HG02759 (cell line): ENCODE data around the gene TBC1D24.
A peak's percentile ranks its signal among the peaks of the same experiment; 100 is the strongest.

ENCODE experiments used
- ATAC-seq: cut with Tn5 transposase; IDR thresholded peaks from one replicate; pipeline ENCODE4 v1.9.1; 2021; ENCODE audit warnings: mild to moderate bottlenecking, moderate library complexity; ENCODE audit not compliant: unreplicated experiment

The TBC1D24 gene

GRCh38 chr16:2449118-2449517 lies 25.8 kb upstream of the TBC1D24 start:
- ATAC-seq, result no peak

- no peak for ATAC-seq
Observed at GRCh38 chr16:2450535-2450934, 24.4 kb upstream of the TBC1D24 start.

GRCh38 chr16:2450975-2451381 lies 23.9 kb upstream of the TBC1D24 start:
- no peak for ATAC-seq

DNA sequence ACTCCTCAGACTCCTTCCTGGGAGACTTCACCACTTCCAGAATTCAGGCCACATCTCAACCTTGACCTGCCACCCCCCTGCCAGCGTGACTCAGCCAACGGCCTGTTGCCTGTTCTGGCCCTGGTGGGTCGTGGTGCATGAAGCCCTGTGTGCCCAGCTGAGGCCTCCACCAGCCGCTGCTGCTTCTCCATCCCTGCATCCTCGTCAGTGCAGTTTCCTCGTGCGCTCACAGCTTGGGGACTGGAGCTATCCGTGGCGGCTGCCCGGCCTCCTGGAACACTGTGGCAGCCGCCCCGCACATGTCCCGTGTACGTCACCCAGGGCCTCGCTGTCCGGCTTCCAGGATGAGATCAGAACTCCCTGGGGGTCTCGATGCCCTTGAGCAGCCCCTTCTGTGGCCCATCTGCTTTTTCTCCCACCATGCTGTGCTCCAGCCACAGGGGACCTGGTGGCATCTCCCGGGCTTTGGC lies 23.0 kb upstream of the TBC1D24 start:
- ATAC-seq, result no peak

GRCh38 chr16:2452650-2453049 lies 22.3 kb upstream of the TBC1D24 start:
- ATAC-seq, result no peak

GRCh38 chr16:2455081-2455845 lies 19.7 kb upstream of the TBC1D24 start:
- no peak for ATAC-seq

- ATAC-seq, result no peak
Observed at GRCh38 chr16:2456551-2457153, 18.3 kb upstream of the TBC1D24 start.

DNA sequence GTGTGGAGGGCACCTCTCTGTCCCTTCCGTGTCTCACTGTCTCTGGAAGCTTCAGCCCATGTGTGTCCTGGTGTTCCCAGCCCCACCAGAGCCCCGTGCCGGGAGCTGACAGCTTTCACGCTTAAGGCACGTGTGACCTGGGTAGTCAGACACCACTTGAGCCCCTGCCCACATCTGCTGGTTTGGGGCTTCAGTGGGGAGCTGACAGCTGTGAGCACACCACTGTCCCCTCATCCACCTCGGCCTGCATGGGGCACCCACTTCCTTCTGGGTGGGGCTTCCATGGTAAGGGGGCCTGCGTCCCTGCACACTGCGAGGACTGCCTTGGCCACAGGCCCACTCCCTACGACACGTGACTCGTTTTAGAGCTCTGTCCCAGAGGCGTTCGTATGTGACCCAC lies 17.7 kb upstream of the TBC1D24 start:
- ATAC-seq, result no peak

- no peak for ATAC-seq
Observed at GRCh38 chr16:2457946-2458345, 17.0 kb upstream of the TBC1D24 start.

- peak; percentile 3 for ATAC-seq
Observed at GRCh38 chr16:2458887-2459646, 15.9 kb upstream of the TBC1D24 start.

DNA sequence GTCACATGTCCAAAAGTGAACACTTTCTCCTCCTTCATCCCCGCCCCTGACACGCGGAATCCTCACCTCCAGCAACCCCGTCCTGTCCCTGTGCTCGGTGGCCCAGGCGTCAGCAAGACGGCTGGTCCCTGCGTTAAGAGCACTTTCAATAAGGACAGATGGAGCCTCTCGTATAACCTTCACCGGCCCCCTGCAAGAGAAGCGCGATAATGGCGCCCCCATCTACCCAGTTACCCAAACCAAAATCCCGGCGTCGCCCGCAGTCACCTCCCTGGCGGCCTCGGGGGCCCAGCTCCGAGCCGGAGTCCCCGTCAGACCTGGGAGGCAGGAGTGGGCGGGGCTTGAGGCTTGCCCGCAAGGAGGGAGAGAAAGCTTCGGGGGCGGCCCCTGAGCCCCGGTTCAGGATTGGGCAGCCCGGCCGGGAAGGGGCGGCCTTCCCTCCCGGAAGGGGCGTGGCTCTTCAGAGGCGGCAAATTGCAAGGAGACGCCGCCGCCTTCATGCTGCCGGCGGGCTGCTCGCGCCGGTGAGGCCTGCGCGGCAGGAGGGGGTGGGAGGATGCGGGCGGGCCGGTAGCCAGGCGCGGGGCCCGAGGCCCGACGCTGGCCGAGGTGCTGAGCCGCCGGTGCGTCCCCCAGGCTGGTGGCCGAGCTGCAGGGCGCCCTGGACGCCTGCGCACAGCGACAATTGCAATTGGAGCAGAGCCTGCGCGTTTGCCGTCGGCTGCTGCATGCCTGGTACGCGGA lies 15.1 kb upstream of the TBC1D24 start, which contains the start of gene TEDC2:
Gene TEDC2 (plus strand): TSS at position 463 of the 744 bp plus-strand sequence. CDS start 36 bp downstream, at position 499.
- peak; percentile 93 for ATAC-seq

DNA sequence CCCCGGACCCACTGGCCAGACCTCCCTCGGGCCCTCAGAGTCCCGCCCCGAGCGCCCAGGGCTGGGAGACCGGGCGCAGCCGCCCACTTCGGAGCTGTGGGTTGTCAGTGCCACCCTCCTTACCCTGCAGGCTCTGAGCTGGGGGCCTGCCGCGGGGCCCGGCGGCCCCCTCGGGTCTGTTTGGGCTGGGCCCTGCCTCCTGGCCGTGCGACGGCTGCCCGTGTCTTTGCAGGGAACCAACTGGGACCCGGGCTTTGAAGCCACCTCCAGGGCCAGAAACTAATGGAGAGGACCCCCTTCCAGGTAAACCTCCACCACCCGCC lies 14.6 kb upstream of the TBC1D24 start:
- no peak for ATAC-seq

GRCh38 chr16:2460916-2461315 lies 14.0 kb upstream of the TBC1D24 start:
- no peak for ATAC-seq

- no peak for ATAC-seq
Observed at GRCh38 chr16:2462031-2462866, 12.7 kb upstream of the TBC1D24 start.

DNA sequence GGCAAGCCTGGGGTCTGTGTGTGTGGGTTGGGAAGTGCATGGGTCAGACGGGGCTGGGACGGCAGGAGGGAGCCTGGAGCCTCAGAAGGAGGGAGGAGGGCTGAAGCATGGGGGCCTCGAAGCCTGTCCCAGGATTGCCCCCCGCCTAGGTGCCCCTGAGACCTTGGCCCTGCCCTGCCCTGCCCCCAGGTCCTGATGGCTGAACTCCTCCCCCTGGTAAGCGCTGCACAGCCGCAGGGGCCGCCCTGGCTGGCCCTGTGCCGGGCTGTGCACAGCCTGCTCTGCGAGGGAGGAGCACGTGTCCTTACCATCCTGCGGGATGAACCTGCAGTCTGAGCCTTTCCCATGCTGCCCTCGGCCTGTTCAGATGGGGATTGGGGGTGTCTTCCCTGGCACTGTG lies 10.6 kb upstream of the TBC1D24 start:
- ATAC-seq, result no peak

DNA sequence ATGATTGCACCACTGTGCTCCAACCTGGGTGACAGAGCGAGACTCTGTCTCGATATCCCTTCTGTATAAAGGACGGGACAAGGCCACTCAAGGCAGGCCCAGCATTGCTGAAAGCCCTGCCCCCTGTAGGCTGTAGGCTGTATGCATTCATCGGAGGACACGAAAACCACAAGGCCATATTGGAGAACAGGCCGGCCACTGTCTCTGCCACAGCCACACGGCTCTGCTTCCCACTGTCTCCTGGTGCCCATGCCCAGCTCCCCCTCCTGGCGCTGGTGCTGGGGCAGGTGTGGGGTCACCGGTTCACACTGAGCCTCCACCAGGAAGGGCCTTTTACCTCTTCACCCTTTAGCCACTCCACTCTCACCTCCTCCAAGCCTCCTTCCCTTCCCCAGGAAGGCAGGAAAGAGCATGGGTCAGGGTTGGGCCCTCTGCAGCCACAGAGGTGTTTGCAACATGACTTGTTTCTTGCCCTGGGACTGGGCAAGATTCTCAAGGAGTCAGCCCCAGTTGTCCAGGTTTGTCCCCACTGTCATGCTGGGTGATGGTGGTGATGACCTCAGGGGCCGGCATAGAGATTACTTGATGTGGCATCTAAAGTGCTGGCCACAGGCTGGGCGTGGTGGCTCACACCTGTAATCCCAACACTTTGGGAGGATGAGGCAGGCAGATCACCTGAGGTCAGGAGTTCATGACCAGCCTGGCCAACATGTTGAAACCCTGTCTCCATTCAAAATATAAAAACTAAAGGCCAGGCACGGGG lies 9.1 kb upstream of the TBC1D24 start:
- no peak for ATAC-seq

DNA sequence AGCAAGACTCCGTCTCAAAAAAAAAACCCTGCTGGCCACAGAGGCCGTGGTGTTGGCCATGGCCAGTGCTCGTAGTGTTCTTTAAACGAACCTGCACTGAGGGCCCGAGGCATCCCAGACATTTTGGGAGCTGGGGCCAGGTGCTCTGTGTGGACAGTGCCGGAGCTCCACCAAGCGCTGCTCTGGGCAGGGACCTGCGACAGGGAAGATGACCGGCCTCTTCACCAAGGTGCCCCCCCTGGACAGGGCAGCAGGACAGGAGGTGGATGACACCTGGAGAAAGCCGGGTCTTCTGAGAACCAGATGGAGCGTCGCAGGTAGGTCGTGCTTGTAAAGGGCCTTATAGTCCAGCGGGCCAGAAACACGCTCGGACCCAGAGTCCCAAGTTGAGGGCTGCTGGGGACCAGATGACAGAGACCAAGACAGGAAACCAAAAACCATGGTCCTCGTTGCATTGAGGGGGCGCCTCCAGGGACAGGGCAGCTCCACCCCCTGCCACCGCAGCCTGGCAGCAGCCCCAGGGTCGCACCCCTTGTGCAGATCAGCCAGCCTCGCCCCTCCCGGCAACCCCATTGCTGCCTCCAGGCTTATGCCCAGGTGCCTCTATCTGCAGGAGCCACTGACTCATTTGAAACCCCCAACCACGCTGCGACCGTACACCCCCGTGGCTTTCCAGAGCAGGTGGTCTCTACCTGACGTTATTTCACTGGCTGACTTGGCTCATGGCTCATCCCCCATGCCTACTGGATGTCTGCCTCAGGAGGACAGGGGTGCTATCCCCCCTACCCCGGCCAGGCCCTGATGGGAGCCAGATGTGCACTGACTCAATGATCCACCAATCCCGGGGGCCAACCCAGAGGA lies 8.0 kb upstream of the TBC1D24 start:
- no peak for ATAC-seq

DNA sequence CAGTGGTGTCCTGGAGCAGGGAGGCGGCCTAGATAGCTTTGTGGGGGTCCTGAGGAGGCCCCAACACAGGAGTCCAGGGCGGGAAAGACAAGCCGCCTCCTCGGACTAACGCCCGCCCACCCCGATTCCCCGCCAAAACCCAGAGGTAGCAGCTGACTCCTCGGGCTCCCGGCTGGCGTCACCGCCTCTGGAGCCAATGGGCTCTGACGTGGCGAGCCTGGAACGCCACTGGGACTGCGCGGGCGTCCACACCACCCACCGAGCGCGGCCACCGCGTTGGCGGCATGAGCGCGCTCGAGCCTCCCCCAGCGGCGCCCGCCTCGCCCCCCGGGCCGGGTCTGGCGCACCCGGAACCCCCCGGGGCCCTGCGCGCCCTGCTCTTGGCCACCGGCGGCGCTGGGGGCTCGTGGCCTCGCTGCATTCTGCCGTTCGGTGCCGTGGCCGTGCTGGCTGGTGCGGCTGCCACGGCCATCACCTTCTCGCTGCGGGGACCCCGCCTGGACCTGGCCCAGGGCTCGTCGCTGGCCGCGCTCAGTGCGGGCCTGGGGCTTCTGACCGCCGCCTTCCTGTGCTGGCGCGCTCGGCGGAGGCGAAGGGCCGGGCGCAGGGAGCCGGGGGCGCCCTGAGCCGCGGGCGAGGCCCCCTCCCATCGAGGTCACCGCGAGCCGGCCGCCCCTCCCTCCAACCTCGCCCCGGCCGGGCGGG lies 7.2 kb upstream of the TBC1D24 start:
- ATAC-seq, result peak; percentile 25
